SJSA1 (cell line): Measurements from ENCODE around the gene INPP5A. TPM values are rescaled to one million over a fixed set of nuclear protein-coding genes. Genes with fewer than 3 reads are reported as not detected.

ENCODE experiments used
- DNase-seq, 2 experiments: peaks; one replicate each; pipeline ENCODE4 v3.0.0-alpha.2; 2015 to 2020; ENCODE audit warnings: low spot score in 2 of 2, low read depth in 1 of 2
- H3K27ac ChIP-seq: fragments of 250-450 bp; sonication (Bioruptor Pico); 2 replicates; pipeline ENCODE4 v1.5.1; 2020; ENCODE audit warnings: mild to moderate bottlenecking, moderate library complexity
- H3K27me3 ChIP-seq: fragments of 250-450 bp; sonication (Bioruptor Pico); replicated peaks from 2 replicates; pipeline ENCODE4 v1.5.1; 2020; ENCODE audit warnings: mild to moderate bottlenecking, moderate library complexity
- H3K36me3 ChIP-seq: fragments of 250-450 bp; sonication (Bioruptor Pico); 2 replicates; pipeline ENCODE4 v1.5.1; 2020; ENCODE audit warnings: mild to moderate bottlenecking
- H3K4me1 ChIP-seq: fragments of 250-450 bp; sonication (Bioruptor Pico); replicated peaks from 2 replicates; pipeline ENCODE4 v1.6.1; 2021; ENCODE audit warnings: mild to moderate bottlenecking
- H3K4me3 ChIP-seq: fragments of 250-450 bp; sonication (Bioruptor Pico); 2 replicates; pipeline ENCODE4 v1.5.1; 2020; ENCODE audit warnings: mild to moderate bottlenecking
- H3K9me3 ChIP-seq: fragments of 250-450 bp; sonication (Bioruptor Pico); replicated peaks from 2 replicates; pipeline ENCODE4 v1.5.1; 2020; ENCODE audit warnings: mild to moderate bottlenecking
- total RNA-seq: library from RNA; depleted of rRNA; stranded (reverse); fragments of >200 nt; shearing (Covaris generic); gene quantifications from 2 replicates; pipeline ENCODE4 v1.2.3, GENCODE V29; 2014

Gene INPP5A
- total RNA-seq, 1 experiment from 2014 or later: 56.8 TPM

- H3K36me3 ChIP-seq: peaks cover 37% of the 10 kb centered on the region
- H3K4me1 ChIP-seq: peaks cover 26% of the 10 kb centered on the region
- DNase-seq: no peak
- H3K27ac ChIP-seq: no peak overlapping the region
- H3K4me3 ChIP-seq: no peak overlapping the region
- no peaks in the 10 kb centered on the region for H3K27me3 ChIP-seq
- no peaks in the 10 kb centered on the region for H3K9me3 ChIP-seq
Measured at GRCh38 chr10:132688580-132689420, 151.2 kb downstream of the INPP5A start.

- Histone ChIP-seq H3K4me1 (peaks cover 16% of the 10 kb centered on the region), H3K36me3 (peaks cover 37% of the 10 kb centered on the region), H3K27ac (no peak overlapping the region), H3K4me3 (no peak overlapping the region), H3K27me3 (no peaks in the 10 kb centered on the region), H3K9me3 (no peaks in the 10 kb centered on the region)
- no peak for DNase-seq
Measured at GRCh38 chr10:132689721-132690360, 152.3 kb downstream of the INPP5A start.

- no peak overlapping the region for H3K27ac ChIP-seq
- H3K4me1 ChIP-seq: peaks cover 10% of the 10 kb centered on the region
- DNase-seq: no peak
- H3K9me3 ChIP-seq: no peaks in the 10 kb centered on the region
- peaks cover 42% of the 10 kb centered on the region for H3K36me3 ChIP-seq
- H3K27me3 ChIP-seq: no peaks in the 10 kb centered on the region
- no peak overlapping the region for H3K4me3 ChIP-seq
Measured at GRCh38 chr10:132690401-132690800, 152.8 kb downstream of the INPP5A start.

GRCh38 chr10:132690821-132691610 is 153.4 kb downstream of the INPP5A start:
- H3K4me3 ChIP-seq: no peak overlapping the region
- peaks cover 45% of the 10 kb centered on the region for H3K36me3 ChIP-seq
- peaks cover 4% of the 10 kb centered on the region for H3K4me1 ChIP-seq
- no peaks in the 10 kb centered on the region for H3K9me3 ChIP-seq
- DNase-seq: no peak
- H3K27me3 ChIP-seq: no peaks in the 10 kb centered on the region
- H3K27ac ChIP-seq: no peak overlapping the region

- Histone ChIP-seq H3K4me1 (no peaks in the 10 kb centered on the region), H3K36me3 (peaks cover 51% of the 10 kb centered on the region), H3K27me3 (no peaks in the 10 kb centered on the region), H3K27ac (no peak overlapping the region), H3K4me3 (no peak overlapping the region), H3K9me3 (no peaks in the 10 kb centered on the region)
- no peak for DNase-seq
Measured at GRCh38 chr10:132691711-132692153, 154.1 kb downstream of the INPP5A start.

- no peak for DNase-seq
- Histone ChIP-seq H3K27ac (no peak overlapping the region), H3K27me3 (no peaks in the 10 kb centered on the region), H3K9me3 (no peaks in the 10 kb centered on the region), H3K4me1 (no peaks in the 10 kb centered on the region), H3K36me3 (peaks cover 55% of the 10 kb centered on the region), H3K4me3 (no peak overlapping the region)
Measured at GRCh38 chr10:132692311-132692710, 154.7 kb downstream of the INPP5A start.

- H3K4me1 ChIP-seq: no peaks in the 10 kb centered on the region
Measured at GRCh38 chr10:132693676-132694075, 156.1 kb downstream of the INPP5A start.

GRCh38 chr10:132696204-132696603 is 158.6 kb downstream of the INPP5A start:
- peaks cover 64% of the 10 kb centered on the region for H3K36me3 ChIP-seq
- H3K4me1 ChIP-seq: no peaks in the 10 kb centered on the region
- H3K27me3 ChIP-seq: no peaks in the 10 kb centered on the region
- no peak overlapping the region for H3K27ac ChIP-seq
- H3K9me3 ChIP-seq: no peaks in the 10 kb centered on the region
- DNase-seq: no peak
- H3K4me3 ChIP-seq: no peak overlapping the region

More at GRCh38 chr10:132693676-132694075, 156.1 kb downstream of the INPP5A start:
- Histone ChIP-seq H3K27ac (no peak overlapping the region), H3K27me3 (no peaks in the 10 kb centered on the region), H3K9me3 (no peaks in the 10 kb centered on the region), H3K4me3 (no peak overlapping the region), H3K36me3 (peaks cover 65% of the 10 kb centered on the region)
- DNase-seq: no peak

GRCh38 chr10:132696728-132697577 is 159.4 kb downstream of the INPP5A start:
- Histone ChIP-seq H3K9me3 (no peaks in the 10 kb centered on the region), H3K36me3 (peaks cover 57% of the 10 kb centered on the region), H3K4me1 (no peaks in the 10 kb centered on the region), H3K4me3 (no peak overlapping the region), H3K27ac (no peak overlapping the region), H3K27me3 (no peaks in the 10 kb centered on the region)
- no peak for DNase-seq

- H3K27me3 ChIP-seq: no peaks in the 10 kb centered on the region
- no peaks in the 10 kb centered on the region for H3K4me1 ChIP-seq
- no peak overlapping the region for H3K4me3 ChIP-seq
- H3K36me3 ChIP-seq: peaks cover 53% of the 10 kb centered on the region
- no peak overlapping the region for H3K27ac ChIP-seq
- DNase-seq: no peak
- no peaks in the 10 kb centered on the region for H3K9me3 ChIP-seq
Measured at GRCh38 chr10:132697578-132698200, 160.1 kb downstream of the INPP5A start.

GRCh38 chr10:132698211-132698751 is 160.7 kb downstream of the INPP5A start:
- Histone ChIP-seq H3K27ac (no peak overlapping the region), H3K27me3 (no peaks in the 10 kb centered on the region), H3K36me3 (peaks cover 58% of the 10 kb centered on the region), H3K4me1 (no peaks in the 10 kb centered on the region), H3K4me3 (no peak overlapping the region), H3K9me3 (no peaks in the 10 kb centered on the region)
- no peak for DNase-seq

GRCh38 chr10:132698761-132699391 is 161.3 kb downstream of the INPP5A start:
- Histone ChIP-seq H3K27me3 (no peaks in the 10 kb centered on the region), H3K27ac (no peak overlapping the region), H3K36me3 (peaks cover 54% of the 10 kb centered on the region), H3K9me3 (no peaks in the 10 kb centered on the region), H3K4me1 (no peaks in the 10 kb centered on the region), H3K4me3 (no peak overlapping the region)
- DNase-seq: no peak
